Stomach (tissue), 9 donors: Measurements from ENCODE around the gene RPS16. TPM values are rescaled to one million over a fixed set of nuclear protein-coding genes. Genes with fewer than 3 reads are reported as not detected.

Experiments
- DNase-seq, 2 donors: peaks; one replicate each; pipeline versions ENCODE4 v3.0.0 to v3.0.0-alpha.2; 2013 to 2019
- H3K27ac ChIP-seq, 5 donors: fragments of 200-600 bp in 4 of 5; sonication (generic) in 4 of 5; one replicate each; pipeline ENCODE4 v1.5.1; 2013 to 2019; ENCODE audit warnings: mild to moderate bottlenecking in 1 of 5, moderate library complexity in 1 of 5
- H3K27me3 ChIP-seq, 3 donors: fragments of 200-600 bp; sonication (generic); one replicate each; pipeline ENCODE4 v1.5.1; 2017 to 2019; ENCODE audit warnings: mixed run types in 1 of 3
- H3K36me3 ChIP-seq, 4 donors: fragments of 200-600 bp; sonication (generic); 1 replicate in 3 of 4; 2 replicates in 1 of 4; pipeline ENCODE4 v1.5.1; 2016 to 2019
- H3K4me1 ChIP-seq, 4 donors: fragments of 200-600 bp; sonication (generic); one replicate each; pipeline ENCODE4 v1.5.1; 2016 to 2019
- H3K4me3 ChIP-seq, 4 donors: fragments of 200-600 bp; sonication (generic) in 3 of 4; one replicate each; pipeline ENCODE4 v1.5.1; 2016 to 2019; ENCODE audit warnings: mild to moderate bottlenecking in 1 of 4
- H3K9me3 ChIP-seq, 4 donors: fragments of 200-600 bp; sonication (generic); one replicate each; pipeline ENCODE4 v1.5.1; 2016 to 2019
- EP300 ChIP-seq: sonication (generic); formaldehyde crosslinking; IDR thresholded peaks from one replicate; pipeline ENCODE4 v1.6.1; 2017; ENCODE audit warnings: antibody characterized with exemption
- POLR2A ChIP-seq, 4 donors: fragments of 450-650 bp; IDR thresholded peaks; one replicate each; pipeline ENCODE4 v1.6.1; 2016; ENCODE audit warnings: antibody characterized with exemption in 4 of 4, control low read depth in 2 of 4, mild to moderate bottlenecking in 1 of 4, moderate library complexity in 1 of 4
- POLR2AphosphoS5 ChIP-seq, 3 donors: sonication (generic); formaldehyde crosslinking; IDR thresholded peaks; one replicate each; pipeline ENCODE4 v1.6.1; 2016; ENCODE audit warnings: antibody characterized with exemption in 3 of 3
- WGBS, 5 donors: extraction: QIAGEN DNeasy Blood & Tissue Kit in 3 of 5; methylation state at CpG; one replicate each; pipeline versions ENCODE4 v1.1.5 to v1.1.7; 2013 to 2018; 5-methylcytosine and 5-hydroxymethylcytosine counted together
- intact Hi-C: fragments of 100-400 bp; cut with DNase I; formaldehyde crosslinking; loops from one replicate; pipeline ENCODE4 v1.15.1; 2023; ENCODE audit warnings: low total_unique reads
- polyA plus RNA-seq, 3 donors: library from polyadenylated mRNA; stranded (reverse); fragments of 200-250 nt; gene quantifications; one replicate each; pipeline ENCODE4 v1.2.3, GENCODE V29; 2013
- total RNA-seq, 5 donors: library from RNA; depleted of rRNA; stranded (reverse); fragments of >200 nt; gene quantifications; one replicate each; pipeline versions ENCODE4 v1.1.0 to v1.2.3, GENCODE V29; 2014 to 2016
- TF ChIP-seq, protein P1 (sequence below), 7 experiments: fragments of 450-650 bp in 4 of 7; fragments of 200-600 bp in 3 of 7; sonication (generic) in 3 of 7; IDR thresholded peaks; one replicate each; pipeline ENCODE4 v1.5.1; 2016 to 2019; ENCODE audit warnings: antibody characterized with exemption in 7 of 7, control low read depth in 2 of 7, mild to moderate bottlenecking in 1 of 7
- donor health status: healthy with polysubstance abuse.
- donor health status: Bipolar disorder and iron deficiency.
- donor health status: healthy.

RPS16 gene
- total and polyA plus RNA-seq, 8 donors = 69.0 to 4,294 (median 2,267) TPM

DNA sequence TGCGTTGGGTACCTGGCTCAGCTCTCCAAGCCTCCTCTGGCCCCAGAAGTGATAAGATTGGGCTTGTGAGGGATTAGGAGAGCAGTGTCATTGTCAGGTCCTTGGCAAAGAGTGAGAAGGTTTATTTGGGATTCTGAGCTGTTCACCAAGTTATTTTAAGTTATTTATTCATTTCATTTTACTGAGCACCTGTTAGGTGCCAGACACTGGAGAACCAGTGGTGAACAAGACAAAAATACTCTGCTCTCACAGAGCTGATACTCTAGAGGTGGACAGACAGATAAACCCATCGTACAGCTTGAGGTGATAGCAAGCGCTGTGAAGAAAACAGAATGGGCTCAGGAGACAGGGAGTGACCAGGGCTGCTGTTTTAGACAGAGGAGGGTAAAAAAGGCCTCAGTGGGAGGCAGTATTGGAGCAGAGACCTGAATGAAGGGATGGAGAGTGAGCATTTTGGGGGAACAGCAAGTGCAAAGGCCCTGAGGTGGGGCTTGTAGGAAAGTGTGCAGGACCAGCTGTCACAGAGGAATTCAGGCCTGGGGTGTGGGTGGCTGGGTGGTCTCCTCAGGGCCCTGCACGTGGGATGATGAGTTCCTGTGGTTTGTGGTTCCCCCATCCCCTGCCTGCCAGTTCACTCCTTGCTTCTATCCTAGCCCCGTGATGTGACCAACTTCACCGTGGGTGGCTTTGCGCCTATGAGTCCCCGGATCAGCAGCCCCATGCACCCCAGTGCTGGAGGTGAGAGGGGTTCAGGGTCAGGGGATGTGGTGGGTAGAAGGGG is 36.2 kb upstream of the RPS16 start:
- WGBS, 5 donors = 86 to 88% (median 86%) methylated on average over 8 of the region's 8 CpGs
- no peak overlapping the region for H3K27ac ChIP-seq
- intact Hi-C loops = loop anchor here (10.0 kb wide), 1 partner anchor 63 kb away; the partner anchor contains the start of gene EID2B
- H3K36me3 ChIP-seq = peaks cover 89 to 100% (median 100%) of the 10 kb centered on the region in 4 donors
- no peak for DNase-seq
- H3K27me3 ChIP-seq = no peaks in the 10 kb centered on the region
- H3K4me1 ChIP-seq = peaks cover 0 to 5% (median 0%) of the 10 kb centered on the region in 4 donors
- no peaks in the 10 kb centered on the region for H3K9me3 ChIP-seq
- TF ChIP-seq, protein P1, sequence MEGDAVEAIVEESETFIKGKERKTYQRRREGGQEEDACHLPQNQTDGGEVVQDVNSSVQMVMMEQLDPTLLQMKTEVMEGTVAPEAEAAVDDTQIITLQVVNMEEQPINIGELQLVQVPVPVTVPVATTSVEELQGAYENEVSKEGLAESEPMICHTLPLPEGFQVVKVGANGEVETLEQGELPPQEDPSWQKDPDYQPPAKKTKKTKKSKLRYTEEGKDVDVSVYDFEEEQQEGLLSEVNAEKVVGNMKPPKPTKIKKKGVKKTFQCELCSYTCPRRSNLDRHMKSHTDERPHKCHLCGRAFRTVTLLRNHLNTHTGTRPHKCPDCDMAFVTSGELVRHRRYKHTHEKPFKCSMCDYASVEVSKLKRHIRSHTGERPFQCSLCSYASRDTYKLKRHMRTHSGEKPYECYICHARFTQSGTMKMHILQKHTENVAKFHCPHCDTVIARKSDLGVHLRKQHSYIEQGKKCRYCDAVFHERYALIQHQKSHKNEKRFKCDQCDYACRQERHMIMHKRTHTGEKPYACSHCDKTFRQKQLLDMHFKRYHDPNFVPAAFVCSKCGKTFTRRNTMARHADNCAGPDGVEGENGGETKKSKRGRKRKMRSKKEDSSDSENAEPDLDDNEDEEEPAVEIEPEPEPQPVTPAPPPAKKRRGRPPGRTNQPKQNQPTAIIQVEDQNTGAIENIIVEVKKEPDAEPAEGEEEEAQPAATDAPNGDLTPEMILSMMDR (IDR thresholded peaks at IDR 0.05) = no peak
- TF ChIP-seq EP300 = no peak
- no peak for TF ChIP-seq POLR2AphosphoS5 (IDR thresholded peaks at IDR 0.05)
- TF ChIP-seq POLR2A (IDR thresholded peaks at IDR 0.05) = no peak
- no peak overlapping the region for H3K4me3 ChIP-seq

DNA sequence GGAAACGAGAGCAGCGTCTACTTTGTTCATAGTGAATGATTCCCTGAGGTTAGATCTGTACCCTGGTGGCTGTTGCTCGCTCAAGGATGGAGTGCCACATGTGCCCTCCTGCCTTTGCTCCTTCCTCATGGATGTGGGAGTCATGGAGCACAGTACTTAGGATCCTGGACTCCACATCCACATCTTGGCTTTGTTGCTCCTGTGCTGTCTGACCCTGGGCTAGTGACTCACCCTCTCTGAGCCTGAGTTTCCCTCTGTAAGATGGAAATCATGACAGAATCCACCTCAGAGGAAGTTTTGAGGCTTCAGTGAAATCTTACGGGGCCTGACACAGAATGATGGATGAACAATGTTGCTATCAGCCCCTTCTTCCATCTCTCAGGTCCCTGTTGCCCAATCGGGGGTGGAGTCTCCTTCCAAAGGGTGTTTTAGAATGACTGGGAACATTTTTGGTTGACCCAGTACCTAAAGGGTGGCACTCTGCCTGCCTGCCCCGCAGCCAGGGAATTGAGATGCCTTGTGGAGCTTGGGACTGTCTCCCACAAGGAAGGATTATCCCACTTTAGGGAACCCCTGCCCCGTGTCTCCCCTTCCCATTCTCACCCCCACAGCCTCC is 35.1 kb upstream of the RPS16 start:
- TF ChIP-seq EP300 (no peak), POLR2AphosphoS5 (IDR thresholded peaks at IDR 0.05) (no peak), POLR2A (IDR thresholded peaks at IDR 0.05) (no peak)
- TF ChIP-seq, protein P1 (IDR thresholded peaks at IDR 0.05) = no peak
- DNase-seq = no peak
- WGBS, 5 donors = 77 to 91% (median 85%) methylated on average over 6 to 7 of the region's 7 CpGs
- intact Hi-C loops = loop anchor here (10.0 kb wide), 1 partner anchor 64 kb away; the partner anchor contains the start of gene EID2B
- Histone ChIP-seq H3K4me1 (peaks cover 0 to 5% (median 0%) of the 10 kb centered on the region in 4 donors), H3K9me3 (no peaks in the 10 kb centered on the region), H3K27me3 (no peaks in the 10 kb centered on the region), H3K27ac (no peak overlapping the region), H3K4me3 (no peak overlapping the region), H3K36me3 (peaks cover 91 to 100% (median 100%) of the 10 kb centered on the region in 4 donors)

DNA sequence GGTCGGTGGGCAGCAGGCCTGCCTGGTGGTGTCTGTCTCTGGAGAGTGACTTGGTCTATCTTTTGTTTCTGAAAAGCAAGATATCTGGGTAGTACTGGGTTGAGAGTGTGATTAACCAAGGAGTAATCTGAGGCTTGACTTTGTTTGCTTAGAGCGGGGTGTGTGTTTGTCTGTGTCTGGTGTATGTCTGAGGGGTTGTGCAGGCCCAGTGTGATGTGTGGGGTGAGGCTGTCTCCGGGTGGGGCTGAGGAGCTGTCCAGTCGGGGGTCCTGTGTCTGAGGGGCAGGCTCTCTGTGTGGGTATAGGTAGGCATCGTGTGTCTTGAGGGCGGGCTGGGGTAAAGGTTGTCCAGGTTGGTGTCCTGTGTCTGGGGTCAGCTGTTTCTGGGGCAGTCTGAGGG is 33.8 kb upstream of the RPS16 start:
- Histone ChIP-seq H3K27me3 (no peaks in the 10 kb centered on the region), H3K27ac (no peak overlapping the region), H3K4me3 (no peak overlapping the region), H3K4me1 (peaks cover 0 to 5% (median 0%) of the 10 kb centered on the region in 4 donors), H3K36me3 (peaks cover 97 to 100% (median 100%) of the 10 kb centered on the region in 4 donors), H3K9me3 (no peaks in the 10 kb centered on the region)
- intact Hi-C loops = no loop called here
- WGBS, 5 donors = 78 to 85% (median 82%) methylated on average over 6 of the region's 6 CpGs
- DNase-seq = no peak
- TF ChIP-seq, protein P1 (IDR thresholded peaks at IDR 0.05) = no peak
- TF ChIP-seq POLR2A (IDR thresholded peaks at IDR 0.05) (no peak), EP300 (no peak), POLR2AphosphoS5 (IDR thresholded peaks at IDR 0.05) (no peak)

DNA sequence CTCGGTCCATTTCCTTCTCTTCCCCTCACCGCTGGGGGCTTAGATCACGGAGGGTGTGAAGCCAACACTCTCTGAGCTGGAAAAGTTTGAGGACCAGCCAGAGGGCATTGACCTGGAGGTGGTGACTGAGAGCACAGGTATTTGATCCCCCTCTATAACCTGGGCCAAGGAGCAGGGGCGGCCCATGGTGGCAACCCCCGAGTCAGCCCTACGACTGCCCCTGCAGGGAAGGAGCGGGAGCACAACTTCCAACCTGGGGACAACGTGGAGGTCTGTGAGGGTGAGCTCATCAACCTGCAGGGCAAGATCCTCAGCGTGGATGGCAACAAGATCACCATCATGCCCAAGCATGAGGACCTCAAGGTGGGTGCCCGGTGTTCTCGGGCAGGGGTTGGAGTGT is 33.3 kb upstream of the RPS16 start:
- intact Hi-C loops = no loop called here
- TF ChIP-seq POLR2AphosphoS5 (IDR thresholded peaks at IDR 0.05) (no peak), POLR2A (IDR thresholded peaks at IDR 0.05) (no peak), EP300 (no peak)
- TF ChIP-seq, protein P1 (IDR thresholded peaks at IDR 0.05) = no peak
- Histone ChIP-seq H3K9me3 (no peaks in the 10 kb centered on the region), H3K4me3 (no peak overlapping the region), H3K36me3 (peaks cover 97 to 100% (median 100%) of the 10 kb centered on the region in 4 donors), H3K4me1 (peaks cover 0 to 1% (median 0%) of the 10 kb centered on the region in 4 donors), H3K27ac (no peak overlapping the region), H3K27me3 (no peaks in the 10 kb centered on the region)
- 93 to 97% (median 93%) methylated on average over 7 to 11 of the region's 11 CpGs for WGBS, 5 donors
- no peak for DNase-seq
